ENCODE results near the gene FBXL15.

Gene FBXL15

GRCh38 chr10:102411341-102412255 is 9.0 kb upstream of the FBXL15 start:
- Histone ChIP-seq H3K4me2 (no peak overlapping the region), H3K27me3 (ENCODE audit: insufficient read depth, low read depth) (peaks cover 72% of the 10 kb centered on the region)
- no peak for TF ChIP-seq CTCF (conservative IDR thresholded peaks at IDR 0.05; ENCODE audit: low read depth, low read length)

GRCh38 chr10:102412293-102412692 is 8.3 kb upstream of the FBXL15 start:
- Histone ChIP-seq H3K79me2 (ENCODE audit: insufficient read depth, low read depth) (no peaks in the 10 kb centered on the region), H3K36me3 (ENCODE audit: insufficient read depth) (no peaks in the 10 kb centered on the region), H3K27me3 (ENCODE audit: insufficient read depth, low read depth) (peaks cover 73% of the 10 kb centered on the region), H3K27ac (no peak overlapping the region), H3K4me1 (ENCODE audit: low read depth, poor library complexity, severe bottlenecking) (peaks cover 7% of the 10 kb centered on the region), H3K4me3 (IDR thresholded peaks at IDR 0.05; ENCODE audit: insufficient read depth, low read depth, low read length) (no peak overlapping the region), H4K20me1 (ENCODE audit: insufficient read depth) (no peaks in the 10 kb centered on the region), H2AFZ (ENCODE audit: low read depth) (no peak overlapping the region), H3K4me2 (no peak overlapping the region), H3K9ac (no peak overlapping the region)
- no peak for TF ChIP-seq CTCF (conservative IDR thresholded peaks at IDR 0.05; ENCODE audit: low read depth, low read length)

More at GRCh38 chr10:102411341-102412255, 9.0 kb upstream of the FBXL15 start:
- Histone ChIP-seq H3K4me3 (IDR thresholded peaks at IDR 0.05; ENCODE audit: insufficient read depth, low read depth, low read length) (no peak overlapping the region), H3K79me2 (ENCODE audit: insufficient read depth, low read depth) (no peaks in the 10 kb centered on the region), H2AFZ (ENCODE audit: low read depth) (no peak overlapping the region), H3K27ac (no peak overlapping the region), H3K36me3 (ENCODE audit: insufficient read depth) (no peaks in the 10 kb centered on the region), H4K20me1 (ENCODE audit: insufficient read depth) (no peaks in the 10 kb centered on the region), H3K9ac (no peak overlapping the region), H3K4me1 (ENCODE audit: low read depth, poor library complexity, severe bottlenecking) (peaks cover 7% of the 10 kb centered on the region)

- Histone ChIP-seq H4K20me1 (ENCODE audit: insufficient read depth) (no peaks in the 10 kb centered on the region), H3K79me2 (ENCODE audit: insufficient read depth, low read depth) (no peaks in the 10 kb centered on the region), H3K9ac (no peak overlapping the region), H3K4me3 (IDR thresholded peaks at IDR 0.05; ENCODE audit: insufficient read depth, low read depth, low read length) (no peak overlapping the region), H3K4me1 (ENCODE audit: low read depth, poor library complexity, severe bottlenecking) (peaks cover 7% of the 10 kb centered on the region), H2AFZ (ENCODE audit: low read depth) (no peak overlapping the region), H3K27ac (no peak overlapping the region), H3K4me2 (no peak overlapping the region), H3K36me3 (ENCODE audit: insufficient read depth) (no peaks in the 10 kb centered on the region), H3K27me3 (ENCODE audit: insufficient read depth, low read depth) (peaks cover 75% of the 10 kb centered on the region)
- no peak for TF ChIP-seq CTCF (conservative IDR thresholded peaks at IDR 0.05; ENCODE audit: low read depth, low read length)
Measured at GRCh38 chr10:102413053-102413705, 7.5 kb upstream of the FBXL15 start.

GRCh38 chr10:102413806-102414561 is 6.7 kb upstream of the FBXL15 start:
- Histone ChIP-seq H3K4me2 (no peak overlapping the region), H3K27me3 (ENCODE audit: insufficient read depth, low read depth) (peaks cover 77% of the 10 kb centered on the region), H3K9ac (no peak overlapping the region), H2AFZ (ENCODE audit: low read depth) (no peak overlapping the region), H3K4me3 (IDR thresholded peaks at IDR 0.05; ENCODE audit: insufficient read depth, low read depth, low read length) (no peak overlapping the region), H3K79me2 (ENCODE audit: insufficient read depth, low read depth) (no peaks in the 10 kb centered on the region), H3K4me1 (ENCODE audit: low read depth, poor library complexity, severe bottlenecking) (peaks cover 7% of the 10 kb centered on the region), H3K27ac (no peak overlapping the region), H3K36me3 (ENCODE audit: insufficient read depth) (no peaks in the 10 kb centered on the region), H4K20me1 (ENCODE audit: insufficient read depth) (no peaks in the 10 kb centered on the region)
- no peak for TF ChIP-seq CTCF (conservative IDR thresholded peaks at IDR 0.05; ENCODE audit: low read depth, low read length)

Measured in KMS-11 (cell line).